22Rv1 (cell line): ENCODE measurements around the gene LDHAL6B.
"Not testable (repeated sequence)": the region's sequence is repeated elsewhere in the genome, so short reads cannot be mapped to it uniquely, and the experiment has no call there.

Experiments
- H3K27ac ChIP-seq: fragments of 450-650 bp; 2 replicates; pipeline ENCODE4 v1.5.1; 2017
- CTCF ChIP-seq: fragments of 450-650 bp; IDR thresholded peaks from 2 replicates; pipeline ENCODE4 v1.5.1; 2017; ENCODE audit warnings: mild to moderate bottlenecking
- ZFX ChIP-seq: fragments of 450-650 bp; IDR thresholded peaks from 2 replicates; pipeline ENCODE4 v1.6.1; 2017; ENCODE audit warnings: antibody characterized with exemption, borderline replicate concordance

Gene LDHAL6B

GRCh38 chr15:59206623-59207183, at the start of gene LDHAL6B:
Gene LDHAL6B (plus strand): TSS chr15:59206843. CDS start chr15:59206941, 98 bp downstream.
- TF ChIP-seq CTCF (no peak), ZFX (no peak)

GRCh38 chr15:59157396-59157795, 49.2 kb upstream of the LDHAL6B start:
- no peak for TF ChIP-seq CTCF
- no peak for TF ChIP-seq ZFX
- no peak overlapping the region for H3K27ac ChIP-seq

More at GRCh38 chr15:59206623-59207183, at the start of gene LDHAL6B:
- H3K27ac ChIP-seq = no peak within 1 kb of the TSS

- TF ChIP-seq CTCF (no peak), ZFX (no peak)
- H3K27ac ChIP-seq = no peak overlapping the region
Observed at GRCh38 chr15:59157840-59158700, 48.6 kb upstream of the LDHAL6B start.

GRCh38 chr15:59158701-59159034, 48.0 kb upstream of the LDHAL6B start:
- no peak for TF ChIP-seq CTCF
- TF ChIP-seq ZFX = no peak
- no peak overlapping the region for H3K27ac ChIP-seq

- TF ChIP-seq CTCF (no peak), ZFX (no peak)
- H3K27ac ChIP-seq = no peak overlapping the region
Observed at GRCh38 chr15:59159210-59159609, 47.4 kb upstream of the LDHAL6B start.

GRCh38 chr15:59160880-59161593, 45.6 kb upstream of the LDHAL6B start:
- H3K27ac ChIP-seq = no peak overlapping the region
- TF ChIP-seq CTCF = peak; percentile 45
- no peak for TF ChIP-seq ZFX

GRCh38 chr15:59162080-59162479, 44.6 kb upstream of the LDHAL6B start:
- not testable (repeated sequence) for H3K27ac ChIP-seq
